ENCODE measurements around the gene CA10.

Gene CA10

GRCh38 chr17:51946311-51946710 lies 212.2 kb downstream of the CA10 start:
- no peak for DNase-seq

GRCh38 chr17:51941272-51941671 lies 217.2 kb downstream of the CA10 start:
- DNase-seq = no peak

GRCh38 chr17:51937264-51937663 lies 221.2 kb downstream of the CA10 start:
- no peak for DNase-seq

- no peak for DNase-seq
These were observed 223.0 kb downstream of the CA10 start for GRCh38 chr17:51935477-51935876.

GRCh38 chr17:51933647-51934046 lies 224.9 kb downstream of the CA10 start:
- DNase-seq = no peak

- DNase-seq = no peak
These were observed 232.1 kb downstream of the CA10 start for GRCh38 chr17:51926448-51926847.

GRCh38 chr17:51921500-51921899 lies 237.0 kb downstream of the CA10 start:
- no peak for DNase-seq

GRCh38 chr17:51914577-51914976 lies 243.9 kb downstream of the CA10 start:
- DNase-seq = no peak

- no peak for DNase-seq
These were observed 244.9 kb downstream of the CA10 start for GRCh38 chr17:51913491-51914205.

GRCh38 chr17:51912939-51913338 lies 245.6 kb downstream of the CA10 start:
- no peak for DNase-seq

GRCh38 chr17:51911237-51911636 lies 247.3 kb downstream of the CA10 start:
- no peak for DNase-seq

- DNase-seq = no peak
These were observed 248.5 kb downstream of the CA10 start for GRCh38 chr17:51909971-51910370.

GRCh38 chr17:51908841-51909537 lies 249.5 kb downstream of the CA10 start:
- DNase-seq = no peak

- no peak for DNase-seq
These were observed 251.5 kb downstream of the CA10 start for GRCh38 chr17:51907041-51907440.

- no peak for DNase-seq
These were observed 254.1 kb downstream of the CA10 start for GRCh38 chr17:51904379-51904778.

- DNase-seq = no peak
These were observed 257.3 kb downstream of the CA10 start for GRCh38 chr17:51901242-51901641.

GRCh38 chr17:51891936-51892335 lies 266.6 kb downstream of the CA10 start:
- DNase-seq = no peak

- no peak for DNase-seq
These were observed 267.8 kb downstream of the CA10 start for GRCh38 chr17:51890710-51891109.

GRCh38 chr17:51888816-51889215 lies 269.7 kb downstream of the CA10 start:
- DNase-seq = no peak

- DNase-seq = no peak
These were observed 281.5 kb downstream of the CA10 start for GRCh38 chr17:51876986-51877385.

- DNase-seq = no peak
These were observed 285.2 kb downstream of the CA10 start for GRCh38 chr17:51873302-51873701.

GRCh38 chr17:51869387-51869786 lies 289.1 kb downstream of the CA10 start:
- DNase-seq = no peak

GRCh38 chr17:51860954-51861561 lies 297.5 kb downstream of the CA10 start:
- DNase-seq = no peak

- DNase-seq = no peak
These were observed 301.4 kb downstream of the CA10 start for GRCh38 chr17:51857052-51857597.
